ENCODE results near the gene LRP5. TPM values are rescaled to one million over a fixed set of nuclear protein-coding genes. Genes with fewer than 3 reads are reported as not detected.
"Not testable (repeated sequence)": the region's sequence is repeated elsewhere in the genome, so short reads cannot be mapped to it uniquely, and the experiment has no call there.

Gene LRP5
- total RNA-seq, 2 donors from 2014 or later: 6.8 to 9.3 TPM

GRCh38 chr11:68457216-68457897 lies 145.0 kb downstream of the LRP5 start:
- no peak for ATAC-seq (replicated peaks in 1 of 2)
- Mint-ChIP-seq H3K36me3 (ENCODE audit: insufficient read depth in 2 of 2) (peaks cover 0 to 5% of the 10 kb centered on the region in 2 donors), H3K4me3 (no peak overlapping the region), H3K27ac (no peak overlapping the region), H3K4me1 (ENCODE audit: low read depth) (peaks cover 17% of the 10 kb centered on the region), H3K9me3 (no peaks in the 10 kb centered on the region), H3K27me3 (ENCODE audit: low read depth) (no peaks in the 10 kb centered on the region)
- no peak for DNase-seq

DNA sequence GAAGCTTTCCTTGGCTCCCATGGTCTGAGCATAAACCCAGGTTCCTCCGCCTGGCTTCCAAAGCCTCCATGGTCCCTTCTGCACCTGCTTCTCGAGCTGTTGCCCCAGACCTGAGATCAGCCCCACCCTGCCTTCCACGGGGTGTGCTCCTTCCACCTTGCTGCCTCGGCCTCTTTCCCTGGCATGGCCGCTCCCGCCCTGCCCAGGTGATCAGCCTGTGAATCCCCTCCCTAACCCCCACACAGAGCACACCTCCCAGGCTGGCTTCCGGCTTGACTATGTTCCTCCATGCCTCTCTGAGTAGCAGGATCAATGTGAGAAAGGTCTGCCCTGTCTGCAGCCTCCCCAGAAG lies 145.5 kb downstream of the LRP5 start:
- Mint-ChIP-seq H3K27me3 (ENCODE audit: low read depth) (no peaks in the 10 kb centered on the region), H3K4me1 (ENCODE audit: low read depth) (peaks cover 22% of the 10 kb centered on the region), H3K4me3 (peak overlapping the region in 1 of 2 donors; percentile 46), H3K27ac (no peak overlapping the region), H3K36me3 (ENCODE audit: insufficient read depth in 2 of 2) (peaks cover 2 to 9% of the 10 kb centered on the region in 2 donors), H3K9me3 (no peaks in the 10 kb centered on the region)
- ATAC-seq (replicated peaks in 1 of 2): no peak
- no peak for DNase-seq

- Mint-ChIP-seq H3K4me1 (ENCODE audit: low read depth) (peaks cover 27% of the 10 kb centered on the region), H3K4me3 (peak overlapping the region in 1 of 2 donors; percentile 46)
- not testable (repeated sequence) for H3K9me3 Mint-ChIP-seq; H3K36me3 Mint-ChIP-seq (ENCODE audit: insufficient read depth in 2 of 2); ATAC-seq (replicated peaks in 1 of 2); H3K27ac Mint-ChIP-seq; DNase-seq; H3K27me3 Mint-ChIP-seq (ENCODE audit: low read depth)
Observed at GRCh38 chr11:68458340-68458739, 145.9 kb downstream of the LRP5 start.

GRCh38 chr11:68459886-68460740 lies 147.7 kb downstream of the LRP5 start:
- peaks cover 44% of the 10 kb centered on the region for H3K4me1 Mint-ChIP-seq (ENCODE audit: low read depth)
- DNase-seq (peak; percentile 94 to 96), ATAC-seq (replicated peaks in 1 of 2) (peak; percentile 90)
- H3K36me3 Mint-ChIP-seq (ENCODE audit: insufficient read depth in 2 of 2): peaks cover 2 to 9% of the 10 kb centered on the region in 2 donors
- H3K27me3 Mint-ChIP-seq (ENCODE audit: low read depth): no peaks in the 10 kb centered on the region
- peak overlapping the region; percentile 90 to 96 for H3K4me3 Mint-ChIP-seq
- H3K9me3 Mint-ChIP-seq: no peaks in the 10 kb centered on the region
- peak overlapping the region; percentile 98 for H3K27ac Mint-ChIP-seq

- Mint-ChIP-seq H3K27me3 (ENCODE audit: low read depth) (no peaks in the 10 kb centered on the region), H3K9me3 (no peaks in the 10 kb centered on the region), H3K4me1 (ENCODE audit: low read depth) (peaks cover 53% of the 10 kb centered on the region), H3K4me3 (peak within 1 kb of the TSS; percentile 90 to 96), H3K36me3 (ENCODE audit: insufficient read depth in 2 of 2) (peaks cover 2 to 9% of the 10 kb centered on the region in 2 donors), H3K27ac (peak within 1 kb of the TSS; percentile 98)
- DNase-seq (no peak), ATAC-seq (replicated peaks in 1 of 2) (no peak)
Observed at GRCh38 chr11:68460741-68461574, 148.6 kb downstream of the LRP5 start, which contains the start of gene PPP6R3. Gene PPP6R3 (plus strand): TSS chr11:68460752. CDS start chr11:68537665, 76,913 bp downstream.

- Mint-ChIP-seq H3K27ac (peak overlapping the region; percentile 95), H3K27me3 (ENCODE audit: low read depth) (no peaks in the 10 kb centered on the region), H3K4me1 (ENCODE audit: low read depth) (peaks cover 56% of the 10 kb centered on the region), H3K4me3 (peak overlapping the region; percentile 76 to 79), H3K36me3 (ENCODE audit: insufficient read depth in 2 of 2) (peaks cover 2 to 9% of the 10 kb centered on the region in 2 donors), H3K9me3 (no peaks in the 10 kb centered on the region)
- no peak for DNase-seq
- ATAC-seq (replicated peaks in 1 of 2): no peak
Observed at GRCh38 chr11:68461575-68461917, 149.2 kb downstream of the LRP5 start.

DNA sequence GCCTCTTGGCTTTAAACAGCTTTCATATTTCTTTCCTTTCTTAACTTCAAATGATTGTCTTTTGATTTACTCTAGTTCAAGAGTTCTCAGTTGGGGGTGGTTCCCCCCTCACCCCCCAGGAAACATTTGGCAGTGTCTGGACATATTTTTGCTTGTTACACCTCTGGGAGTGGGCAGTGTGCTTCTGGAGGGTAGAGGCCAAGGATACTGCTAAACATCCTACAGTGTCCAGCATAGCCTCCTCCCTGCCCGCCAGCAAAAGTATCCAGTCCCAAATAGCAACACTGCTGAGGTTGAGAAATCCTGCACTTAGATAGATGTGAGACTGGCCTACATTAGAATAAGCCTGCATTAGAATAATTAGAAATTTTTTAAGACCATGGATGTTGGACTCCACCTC lies 151.3 kb downstream of the LRP5 start:
- Mint-ChIP-seq H3K4me3 (peak overlapping the region; percentile 76 to 79), H3K9me3 (no peaks in the 10 kb centered on the region), H3K4me1 (ENCODE audit: low read depth) (peaks cover 77% of the 10 kb centered on the region), H3K27ac (peak overlapping the region; percentile 59), H3K27me3 (ENCODE audit: low read depth) (no peaks in the 10 kb centered on the region), H3K36me3 (ENCODE audit: insufficient read depth in 2 of 2) (peaks cover 2 to 9% of the 10 kb centered on the region in 2 donors)
- ATAC-seq (replicated peaks in 1 of 2): no peak
- DNase-seq: no peak

DNA sequence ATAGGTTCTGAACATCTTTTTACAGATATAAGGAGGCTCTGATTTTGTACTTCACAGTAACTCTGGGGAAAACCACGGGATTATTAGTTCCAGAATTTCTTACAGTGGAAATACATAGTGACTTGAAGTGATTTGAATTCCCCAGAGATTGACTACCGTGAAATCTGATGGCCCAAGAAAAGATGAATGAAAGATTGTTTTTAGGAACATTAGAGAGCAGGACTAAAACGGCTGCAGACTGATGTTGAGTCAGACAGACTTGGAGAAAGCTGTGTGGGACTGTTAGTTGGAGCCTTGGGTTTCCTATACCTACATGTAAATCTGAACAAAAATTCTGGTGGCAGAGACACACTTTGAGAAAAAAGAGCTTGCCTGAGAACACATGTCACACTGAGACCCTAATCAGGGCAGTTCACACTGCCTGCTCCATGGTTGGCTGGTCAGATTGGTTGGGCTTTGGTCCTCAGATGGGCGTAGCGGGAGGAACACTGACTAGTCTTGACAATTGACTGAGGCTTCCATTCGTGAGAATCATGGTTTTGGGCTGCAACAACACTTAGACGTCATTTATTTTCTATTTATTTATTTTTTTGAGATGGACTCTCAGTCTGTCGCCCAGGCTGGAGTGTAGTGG lies 154.9 kb downstream of the LRP5 start:
- no peaks in the 10 kb centered on the region for H3K9me3 Mint-ChIP-seq
- DNase-seq (no peak), ATAC-seq (replicated peaks in 1 of 2) (no peak)
- no peaks in the 10 kb centered on the region for H3K27me3 Mint-ChIP-seq (ENCODE audit: low read depth)
- H3K27ac Mint-ChIP-seq: peak overlapping the region; percentile 53
- H3K4me3 Mint-ChIP-seq: peak overlapping the region; percentile 36 to 61
- peaks cover 6 to 11% of the 10 kb centered on the region in 2 donors for H3K36me3 Mint-ChIP-seq (ENCODE audit: insufficient read depth in 2 of 2)
- peaks cover 97% of the 10 kb centered on the region for H3K4me1 Mint-ChIP-seq (ENCODE audit: low read depth)

DNA sequence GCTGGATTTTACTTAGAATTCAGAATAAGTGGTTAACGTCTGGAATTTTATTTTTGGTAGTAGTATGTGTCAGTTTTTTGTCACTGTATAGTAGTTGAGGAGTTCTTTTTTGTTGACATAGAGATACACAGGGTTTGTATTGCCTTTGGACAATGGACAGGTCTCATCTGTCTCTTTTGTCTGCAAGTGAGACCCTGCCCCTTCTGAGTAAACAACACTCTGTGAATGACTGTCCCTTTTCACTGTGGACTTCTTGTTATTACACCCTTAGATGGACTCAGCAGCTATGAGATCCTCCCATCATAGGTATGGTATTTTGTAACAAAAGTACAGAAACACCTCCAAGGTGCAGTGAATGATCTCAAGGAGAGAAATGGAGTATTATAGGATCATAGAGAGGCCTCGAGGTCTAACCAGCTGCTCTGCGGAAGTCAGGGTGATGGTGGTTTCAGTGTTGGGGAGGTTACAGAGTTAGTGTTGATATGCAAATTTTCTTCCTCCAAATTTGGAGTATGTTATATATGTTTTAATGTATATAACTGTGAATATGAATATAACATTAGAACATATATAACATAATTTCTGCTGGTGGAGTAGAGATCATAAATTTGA lies 155.9 kb downstream of the LRP5 start:
- peaks cover 4 to 8% of the 10 kb centered on the region in 2 donors for H3K36me3 Mint-ChIP-seq (ENCODE audit: insufficient read depth in 2 of 2)
- ATAC-seq (replicated peaks in 1 of 2) (peak; percentile 66 to 68), DNase-seq (no peak)
- H3K27me3 Mint-ChIP-seq (ENCODE audit: low read depth): no peaks in the 10 kb centered on the region
- no peaks in the 10 kb centered on the region for H3K9me3 Mint-ChIP-seq
- H3K27ac Mint-ChIP-seq: peak overlapping the region; percentile 78
- H3K4me3 Mint-ChIP-seq: peak overlapping the region; percentile 36 to 78
- H3K4me1 Mint-ChIP-seq (ENCODE audit: low read depth): peaks cover 97% of the 10 kb centered on the region

GRCh38 chr11:68469122-68469521 lies 156.7 kb downstream of the LRP5 start:
- Mint-ChIP-seq H3K4me1 (ENCODE audit: low read depth) (peaks cover 97% of the 10 kb centered on the region), H3K36me3 (ENCODE audit: insufficient read depth in 2 of 2) (peaks cover 4 to 13% of the 10 kb centered on the region in 2 donors), H3K27ac (peak overlapping the region; percentile 39), H3K27me3 (ENCODE audit: low read depth) (no peaks in the 10 kb centered on the region), H3K4me3 (peak overlapping the region; percentile 78 to 80), H3K9me3 (no peaks in the 10 kb centered on the region)
- no peak for ATAC-seq (replicated peaks in 1 of 2)
- DNase-seq: no peak

- H3K27me3 Mint-ChIP-seq (ENCODE audit: low read depth): no peaks in the 10 kb centered on the region
- H3K4me1 Mint-ChIP-seq (ENCODE audit: low read depth): peaks cover 94% of the 10 kb centered on the region
- no peaks in the 10 kb centered on the region for H3K9me3 Mint-ChIP-seq
- H3K27ac Mint-ChIP-seq: peak overlapping the region; percentile 63
- H3K4me3 Mint-ChIP-seq: peak overlapping the region; percentile 78 to 80
- ATAC-seq (replicated peaks in 1 of 2) (no peak), DNase-seq (no peak)
- peaks cover 4 to 13% of the 10 kb centered on the region in 2 donors for H3K36me3 Mint-ChIP-seq (ENCODE audit: insufficient read depth in 2 of 2)
Observed at GRCh38 chr11:68469642-68470041, 157.3 kb downstream of the LRP5 start.

DNA sequence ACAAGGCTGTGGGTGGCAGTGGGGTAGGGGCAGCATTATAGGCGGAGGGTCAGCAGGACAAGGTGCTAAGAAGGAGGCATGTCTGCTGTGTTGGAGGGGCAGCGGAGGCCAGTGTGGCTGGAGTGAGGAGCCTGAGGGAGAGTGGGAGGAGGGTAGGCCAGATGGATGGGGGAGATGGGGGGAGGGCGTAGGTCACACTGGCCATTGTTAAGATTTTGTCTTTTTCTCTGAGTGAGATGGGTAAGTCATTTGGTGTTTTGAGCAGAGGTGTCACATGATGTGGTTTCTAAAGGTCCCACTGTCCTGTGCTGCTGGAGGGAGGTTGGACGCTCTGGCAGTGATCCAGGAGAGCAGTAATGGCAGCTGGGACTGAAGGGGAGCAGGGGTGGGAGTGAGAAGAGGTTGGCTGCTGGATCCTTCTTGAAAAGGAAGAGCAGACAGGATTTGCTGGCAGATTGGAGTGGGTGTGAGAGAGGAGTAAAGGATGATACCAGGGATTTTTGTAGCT lies 158.0 kb downstream of the LRP5 start:
- Mint-ChIP-seq H3K27ac (peak overlapping the region; percentile 38), H3K27me3 (ENCODE audit: low read depth) (no peaks in the 10 kb centered on the region), H3K4me3 (peak overlapping the region; percentile 78 to 80), H3K9me3 (no peaks in the 10 kb centered on the region), H3K4me1 (ENCODE audit: low read depth) (peaks cover 87% of the 10 kb centered on the region), H3K36me3 (ENCODE audit: insufficient read depth in 2 of 2) (peaks cover 6 to 16% of the 10 kb centered on the region in 2 donors)
- DNase-seq (no peak), ATAC-seq (replicated peaks in 1 of 2) (no peak)

Measured in activated T-cell treated with anti-CD3 and anti-CD28 coated beads, Interleukin-2, amount 50 U/mL, for 72 hours (primary cell).